ENCODE results near the gene PPDPF. TPM values are rescaled to one million over a fixed set of nuclear protein-coding genes. Genes with fewer than 3 reads are reported as not detected.
"Not testable (repeated sequence)": the region's sequence is repeated elsewhere in the genome, so short reads cannot be mapped to it uniquely, and the experiment has no call there.

Gene PPDPF
- total RNA-seq, 1 experiment from 2014 or later = 243 TPM

- Histone ChIP-seq H3K4me1 (replicated peaks; ENCODE audit: insufficient read depth) (peaks cover 6% of the 10 kb centered on the region), H3K27me3 (ENCODE audit: insufficient read depth, low read depth) (no peaks in the 10 kb centered on the region), H3K9me3 (ENCODE audit: insufficient read depth, low read depth) (no peaks in the 10 kb centered on the region), H3F3A (ENCODE audit: insufficient read depth, low read depth) (peaks cover 3% of the 10 kb centered on the region; the same call in 1 of the 2 replicates), H4K20me1 (ENCODE audit: insufficient read depth) (0 out of 2 replicates have a peak, but pooled peaks cover 4% of the 10 kb centered on the region), H3K27ac (no peak overlapping the region), H3K4me3 (no peak overlapping the region), H2AFZ (no peak overlapping the region), H3K79me2 (ENCODE audit: low read depth) (peaks cover 5% of the 10 kb centered on the region; the same call in 1 of the 2 replicates), H3K9me2 (ENCODE audit: insufficient read depth) (no peaks in the 10 kb centered on the region), H3K4me2 (no peak overlapping the region), H3K36me3 (ENCODE audit: low read depth) (no peaks in the 10 kb centered on the region)
- no peak for DNase-seq
- ChIA-PET CTCF (no interaction called here), POLR2A (ENCODE audit: unreplicated experiment) (interaction anchor here (0.6 kb wide), 1 partner anchor 73 kb away, joined by 3 read pairs; no protein-coding TSS in a partner anchor)
- no peak for TF ChIP-seq CTCF (conservative IDR thresholded peaks at IDR 0.05)
- TF ChIP-seq EZH2 (IDR thresholded peaks at IDR 0.05; ENCODE audit: low read depth) = no peak
- BruUV-seq (replicated peaks) = no TSS peak
- intact Hi-C loops (cut with micrococcal nuclease; ENCODE audit: unreplicated experiment) = no loop called here
These were observed 48.7 kb downstream of the PPDPF start for GRCh38 chr20:63568986-63569949.

- H3K27ac ChIP-seq = no peak overlapping the region
- no peak overlapping the region for H2AFZ ChIP-seq
- BruUV-seq (replicated peaks) = no TSS peak
- H3K27me3 ChIP-seq (ENCODE audit: insufficient read depth, low read depth) = no peaks in the 10 kb centered on the region
- TF ChIP-seq CTCF (conservative IDR thresholded peaks at IDR 0.05) (no peak), EZH2 (IDR thresholded peaks at IDR 0.05; ENCODE audit: low read depth) (no peak)
- no peaks in the 10 kb centered on the region for H3K36me3 ChIP-seq (ENCODE audit: low read depth)
- no peak overlapping the region for H3K4me2 ChIP-seq
- ChIA-PET POLR2A (ENCODE audit: unreplicated experiment) (no interaction called here), CTCF (no interaction called here)
- H4K20me1 ChIP-seq (ENCODE audit: insufficient read depth) = 0 out of 2 replicates have a peak, but pooled peaks cover 4% of the 10 kb centered on the region
- no peak for DNase-seq
- H3K4me3 ChIP-seq = no peak overlapping the region
- peaks cover 7% of the 10 kb centered on the region for H3K4me1 ChIP-seq (replicated peaks; ENCODE audit: insufficient read depth)
- intact Hi-C loops (cut with micrococcal nuclease; ENCODE audit: unreplicated experiment) = no loop called here
- H3K9me2 ChIP-seq (ENCODE audit: insufficient read depth) = no peaks in the 10 kb centered on the region
- H3K79me2 ChIP-seq (ENCODE audit: low read depth) = peaks cover 5% of the 10 kb centered on the region; the same call in 1 of the 2 replicates
- peaks cover 12% of the 10 kb centered on the region; the same call in 1 of the 2 replicates for H3F3A ChIP-seq (ENCODE audit: insufficient read depth, low read depth)
- H3K9me3 ChIP-seq (ENCODE audit: insufficient read depth, low read depth) = no peaks in the 10 kb centered on the region
These were observed 49.9 kb downstream of the PPDPF start for GRCh38 chr20:63570281-63571086.

GRCh38 chr20:63571087-63571478 is 50.5 kb downstream of the PPDPF start:
- intact Hi-C loops (cut with micrococcal nuclease; ENCODE audit: unreplicated experiment) = not testable (repeated sequence)

More at GRCh38 chr20:63571087-63571478, 50.5 kb downstream of the PPDPF start:
- H3K4me2 ChIP-seq; DNase-seq; H4K20me1 ChIP-seq (ENCODE audit: insufficient read depth); H3K9me3 ChIP-seq (ENCODE audit: insufficient read depth, low read depth); CTCF ChIA-PET; H3K27ac ChIP-seq; BruUV-seq (replicated peaks); H3K27me3 ChIP-seq (ENCODE audit: insufficient read depth, low read depth); H3K9me2 ChIP-seq (ENCODE audit: insufficient read depth); H3K36me3 ChIP-seq (ENCODE audit: low read depth); POLR2A ChIA-PET (ENCODE audit: unreplicated experiment); H3K4me3 ChIP-seq; H2AFZ ChIP-seq; H3K79me2 ChIP-seq (ENCODE audit: low read depth): not testable (repeated sequence)
- H3F3A ChIP-seq (ENCODE audit: insufficient read depth, low read depth) = peaks cover 18% of the 10 kb centered on the region; the same call in 1 of the 2 replicates
- peaks cover 11% of the 10 kb centered on the region for H3K4me1 ChIP-seq (replicated peaks; ENCODE audit: insufficient read depth)

Other genes with a start within 250 kb of the PPDPF start
- 89.0 and 101 TPM in 2 replicates for gene ARFGAP1, start 248.0 kb upstream of the PPDPF start, total RNA-seq (2021)
- 0.15 TPM in 1 of 2 replicates, not detected in the other for gene COL20A1, start 227.6 kb upstream of the PPDPF start, total RNA-seq (2021)
- gene CHRNA4, start 159.4 kb upstream of the PPDPF start, total RNA-seq (2021) = not detected in 2 replicates
- 0.30 TPM in 1 of 2 replicates, not detected in the other for gene KCNQ2, start 48.1 kb upstream of the PPDPF start, total RNA-seq (2021)
- 75.2 and 90.2 TPM in 2 replicates for gene EEF1A2, start 21.7 kb upstream of the PPDPF start, total RNA-seq (2021)
- gene PTK6, start 16.6 kb downstream of the PPDPF start, total RNA-seq (2021) = 12.9 and 13.3 TPM in 2 replicates
- 1.2 TPM in 2 replicates for gene SRMS, start 27.0 kb downstream of the PPDPF start, total RNA-seq (2021)
- gene FNDC11, start 33.4 kb downstream of the PPDPF start, total RNA-seq (2021) = 7.7 and 10.6 TPM in 2 replicates
- gene HELZ2, start 53.5 kb downstream of the PPDPF start, total RNA-seq (2021) = 33.7 and 52.6 TPM in 2 replicates
- gene GMEB2, start 106.3 kb downstream of the PPDPF start, total RNA-seq (2021) = 18.9 and 19.3 TPM in 2 replicates
- gene STMN3, start 132.7 kb downstream of the PPDPF start, total RNA-seq (2021) = 24.3 and 24.4 TPM in 2 replicates
- 36.0 and 37.4 TPM in 2 replicates for gene RTEL1, start 137.5 kb downstream of the PPDPF start, total RNA-seq (2021)
- gene TNFRSF6B, start 175.9 kb downstream of the PPDPF start, total RNA-seq (2021) = not detected in 2 replicates
- 59.1 and 71.1 TPM in 2 replicates for gene ARFRP1, start 187.2 kb downstream of the PPDPF start, total RNA-seq (2021)
- 27.2 and 31.4 TPM in 2 replicates for gene ZGPAT, start 187.3 kb downstream of the PPDPF start, total RNA-seq (2021)
- 18.7 and 24.8 TPM in 2 replicates for gene LIME1, start 215.9 kb downstream of the PPDPF start, total RNA-seq (2021)
- 167 and 233 TPM in 2 replicates for gene SLC2A4RG, start 219.0 kb downstream of the PPDPF start, total RNA-seq (2021)

Data from PC-9 (cell line).